ENCODE results near the gene EVL.
A peak's percentile ranks its signal among the peaks of the same experiment; 100 is the strongest.

Gene EVL

GRCh38 chr14:100054316-100055075 is 10.7 kb upstream of the EVL start:
- H2AFZ ChIP-seq (ENCODE audit: low read length) = no peak overlapping the region
- H3K27me3 ChIP-seq (ENCODE audit: insufficient read depth, low read length, poor library complexity, severe bottlenecking) = no peaks in the 10 kb centered on the region
- H4K20me1 ChIP-seq (ENCODE audit: insufficient read depth, low read length, poor library complexity, severe bottlenecking) = peaks cover 6% of the 10 kb centered on the region
- no peak overlapping the region for H3K4me3 ChIP-seq (ENCODE audit: low read length, poor library complexity, severe bottlenecking)
- peaks cover 36% of the 10 kb centered on the region for H3K4me1 ChIP-seq (ENCODE audit: insufficient read depth, low read length, poor library complexity, severe bottlenecking)
- no peak overlapping the region for H3K9ac ChIP-seq (ENCODE audit: low read depth, low read length, poor library complexity, severe bottlenecking)
- no peak overlapping the region for H3K4me2 ChIP-seq (ENCODE audit: low read depth, low read length, poor library complexity, severe bottlenecking)
- no peaks in the 10 kb centered on the region for H3K9me2 ChIP-seq (replicated peaks; ENCODE audit: low read depth, low read length)
- peaks cover 89% of the 10 kb centered on the region for H3K79me2 ChIP-seq (ENCODE audit: insufficient read depth, low read length)
- H3K36me3 ChIP-seq (ENCODE audit: insufficient read depth, low read length) = no peaks in the 10 kb centered on the region
- no peaks in the 10 kb centered on the region for H3F3A ChIP-seq (ENCODE audit: low read depth)
- no peaks in the 10 kb centered on the region for H3K9me3 ChIP-seq (ENCODE audit: insufficient read depth, low read depth, low read length)
- TF ChIP-seq CTCF (conservative IDR thresholded peaks at IDR 0.05; ENCODE audit: low read length) (no peak), EZH2phosphoT487 (IDR thresholded peaks at IDR 0.05; ENCODE audit: borderline replicate concordance) (no peak)

- Histone ChIP-seq H3K9me3 (ENCODE audit: insufficient read depth, low read depth, low read length) (no peaks in the 10 kb centered on the region), H4K20me1 (ENCODE audit: insufficient read depth, low read length, poor library complexity, severe bottlenecking) (peaks cover 6% of the 10 kb centered on the region), H2AFZ (ENCODE audit: low read length) (no peak overlapping the region), H3K9me2 (replicated peaks; ENCODE audit: low read depth, low read length) (no peaks in the 10 kb centered on the region), H3K9ac (ENCODE audit: low read depth, low read length, poor library complexity, severe bottlenecking) (peak overlapping the region; percentile 0), H3K36me3 (ENCODE audit: insufficient read depth, low read length) (no peaks in the 10 kb centered on the region), H3K4me1 (ENCODE audit: insufficient read depth, low read length, poor library complexity, severe bottlenecking) (peaks cover 47% of the 10 kb centered on the region), H3K27me3 (ENCODE audit: insufficient read depth, low read length, poor library complexity, severe bottlenecking) (no peaks in the 10 kb centered on the region), H3K79me2 (ENCODE audit: insufficient read depth, low read length) (peaks cover 94% of the 10 kb centered on the region), H3K4me2 (ENCODE audit: low read depth, low read length, poor library complexity, severe bottlenecking) (no peak overlapping the region), H3F3A (ENCODE audit: low read depth) (no peaks in the 10 kb centered on the region), H3K4me3 (ENCODE audit: low read length, poor library complexity, severe bottlenecking) (no peak overlapping the region)
- no peak for TF ChIP-seq EZH2phosphoT487 (IDR thresholded peaks at IDR 0.05; ENCODE audit: borderline replicate concordance)
Measured at GRCh38 chr14:100056431-100056830, 8.8 kb upstream of the EVL start.

GRCh38 chr14:100056964-100057795 is 8.0 kb upstream of the EVL start:
- Histone ChIP-seq H2AFZ (ENCODE audit: low read length) (no peak overlapping the region), H3K36me3 (ENCODE audit: insufficient read depth, low read length) (no peaks in the 10 kb centered on the region), H4K20me1 (ENCODE audit: insufficient read depth, low read length, poor library complexity, severe bottlenecking) (peaks cover 6% of the 10 kb centered on the region), H3K9me3 (ENCODE audit: insufficient read depth, low read depth, low read length) (no peaks in the 10 kb centered on the region), H3F3A (ENCODE audit: low read depth) (no peaks in the 10 kb centered on the region), H3K4me3 (ENCODE audit: low read length, poor library complexity, severe bottlenecking) (no peak overlapping the region), H3K27me3 (ENCODE audit: insufficient read depth, low read length, poor library complexity, severe bottlenecking) (no peaks in the 10 kb centered on the region), H3K79me2 (ENCODE audit: insufficient read depth, low read length) (peaks cover 92% of the 10 kb centered on the region), H3K4me2 (ENCODE audit: low read depth, low read length, poor library complexity, severe bottlenecking) (no peak overlapping the region), H3K9ac (ENCODE audit: low read depth, low read length, poor library complexity, severe bottlenecking) (peak overlapping the region; percentile 47), H3K4me1 (ENCODE audit: insufficient read depth, low read length, poor library complexity, severe bottlenecking) (peaks cover 52% of the 10 kb centered on the region), H3K9me2 (replicated peaks; ENCODE audit: low read depth, low read length) (no peaks in the 10 kb centered on the region)
- TF ChIP-seq CTCF (conservative IDR thresholded peaks at IDR 0.05; ENCODE audit: low read length) = peak; percentile 75
- no peak for TF ChIP-seq EZH2phosphoT487 (IDR thresholded peaks at IDR 0.05; ENCODE audit: borderline replicate concordance)

All from Loucy (cell line).